PC-9 (cell line): ENCODE results near the gene SLC2A8.

Experiments used
- CTCF ChIP-seq: fragments of 200-600 bp; sonication (generic); conservative IDR thresholded peaks from 2 replicates; pipeline ENCODE4 v1.6.1; 2017; ENCODE audit warnings: mixed run types, antibody characterized with exemption, mild to moderate bottlenecking, moderate library complexity
- EZH2 ChIP-seq: fragments of 200-600 bp; sonication (generic); IDR thresholded peaks from 2 replicates; pipeline ENCODE4 v1.8.0; 2017; ENCODE audit warnings: antibody characterized with exemption, low read depth

GRCh38 chr9:127418037-127418471 lies 21.1 kb downstream of the SLC2A8 start:
- TF ChIP-seq EZH2 (no peak), CTCF (peak; percentile 49)
